Measurements from ENCODE around the gene ZNF660.
"Not testable (repeated sequence)": the region's sequence is repeated elsewhere in the genome, so short reads cannot be mapped to it uniquely, and the experiment has no call there.

ZNF660 gene

GRCh38 chr3:44584646-44585501 is at the start of gene ZNF660:
Gene ZNF660, plus strand, starts transcription at chr3:44584964. Its CDS starts 9,230 bp downstream, at chr3:44594194.
- no peak for FAIRE-seq

- no peak for FAIRE-seq
These were observed 49.4 kb upstream of the ZNF660 start for GRCh38 chr3:44535364-44535763.

GRCh38 chr3:44544811-44545210 is 40.0 kb upstream of the ZNF660 start:
- FAIRE-seq = not testable (repeated sequence)

- no peak for FAIRE-seq
These were observed 29.9 kb upstream of the ZNF660 start, which contains the start of gene ZKSCAN7 for GRCh38 chr3:44554626-44555592. Gene ZKSCAN7, plus strand, starts transcription at chr3:44555193. Its CDS starts 1,855 bp downstream, at chr3:44557048.

GRCh38 chr3:44555723-44556122 is 29.0 kb upstream of the ZNF660 start:
- FAIRE-seq = no peak

- no peak for FAIRE-seq
These were observed 27.7 kb upstream of the ZNF660 start for GRCh38 chr3:44557074-44557473.

GRCh38 chr3:44561076-44561475 is 23.7 kb upstream of the ZNF660 start:
- no peak for FAIRE-seq

- no peak for FAIRE-seq
These were observed 22.6 kb upstream of the ZNF660 start for GRCh38 chr3:44562147-44562546.

GRCh38 chr3:44568561-44568960 is 16.2 kb upstream of the ZNF660 start:
- FAIRE-seq = no peak

- no peak for FAIRE-seq
These were observed 13.7 kb upstream of the ZNF660 start for GRCh38 chr3:44571024-44571423.

- no peak for FAIRE-seq
These were observed 8.2 kb upstream of the ZNF660 start for GRCh38 chr3:44576613-44577012.

GRCh38 chr3:44577354-44577952 is 7.3 kb upstream of the ZNF660 start:
- FAIRE-seq = not testable (repeated sequence)

- FAIRE-seq = not testable (repeated sequence)
These were observed 6.4 kb upstream of the ZNF660 start for GRCh38 chr3:44578316-44578715.

GRCh38 chr3:44578924-44579515 is 5.7 kb upstream of the ZNF660 start:
- not testable (repeated sequence) for FAIRE-seq

- FAIRE-seq = not testable (repeated sequence)
These were observed 5.0 kb upstream of the ZNF660 start for GRCh38 chr3:44579749-44580148.

- not testable (repeated sequence) for FAIRE-seq
These were observed 3.8 kb upstream of the ZNF660 start for GRCh38 chr3:44580971-44581370.

- FAIRE-seq = no peak
These were observed 11.9 kb downstream of the ZNF660 start for GRCh38 chr3:44596621-44597020.

- no peak for FAIRE-seq
These were observed 17.0 kb downstream of the ZNF660 start for GRCh38 chr3:44601749-44602148.

GRCh38 chr3:44612678-44613077 is 27.9 kb downstream of the ZNF660 start:
- FAIRE-seq = no peak

GRCh38 chr3:44624749-44625480 is 40.2 kb downstream of the ZNF660 start, which contains the start of gene ZNF197:
Gene ZNF197, plus strand, starts transcription at chr3:44625036. Its CDS starts 4,119 bp downstream, at chr3:44629155.
- FAIRE-seq = peak; percentile 93

GRCh38 chr3:44628716-44629115 is 44.0 kb downstream of the ZNF660 start:
- FAIRE-seq = no peak

GRCh38 chr3:44632193-44632592 is 47.4 kb downstream of the ZNF660 start:
- FAIRE-seq = no peak

Measured in G401.6 (cell line).